Measurements from ENCODE around the gene ARMH1.
A peak's percentile ranks its signal among the peaks of the same experiment; 100 is the strongest.

ARMH1 gene

DNA sequence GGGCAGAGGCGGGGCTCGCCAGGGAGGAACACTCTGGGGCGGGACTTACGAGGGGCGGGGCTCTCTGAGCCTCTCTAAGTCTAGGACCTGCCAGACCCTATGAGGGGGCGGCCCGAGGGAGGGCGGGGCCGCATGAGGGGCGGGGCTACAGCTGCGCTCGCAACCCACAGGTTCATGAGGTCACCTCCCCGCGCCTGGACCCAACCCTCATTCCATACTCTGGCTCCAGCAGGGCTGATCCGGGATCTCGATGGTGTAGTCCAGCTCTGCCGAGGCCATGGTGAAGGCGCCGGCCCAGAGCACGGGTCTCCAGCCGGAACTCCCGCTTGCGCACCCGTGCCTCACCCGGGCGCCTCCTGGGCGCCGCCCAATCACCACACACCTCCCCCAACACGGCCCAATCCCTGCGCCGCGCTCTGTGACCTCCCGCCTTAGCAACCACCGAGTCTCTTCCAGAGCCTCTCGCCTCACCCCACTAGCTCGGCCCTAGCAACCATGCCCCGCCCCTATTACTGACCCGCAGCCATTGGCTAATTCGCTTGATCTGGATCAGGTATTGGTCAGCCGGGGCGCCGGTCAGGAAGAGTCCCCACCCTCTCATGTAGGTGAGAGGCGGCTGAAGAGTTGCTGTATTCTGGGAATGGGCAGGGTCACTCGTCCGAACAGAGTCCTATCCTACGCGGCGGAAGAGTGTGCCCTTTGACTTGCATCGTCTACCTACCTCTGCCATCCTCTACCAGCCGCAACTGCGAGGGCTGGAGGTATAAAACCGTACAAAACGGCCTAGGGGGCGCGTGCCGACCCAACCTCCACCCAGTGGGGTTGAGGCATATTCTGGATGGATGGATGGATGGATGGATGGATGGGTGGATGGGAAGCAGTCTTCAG, at the start of gene ARMH1, which contains the start of gene TMEM53:
Gene ARMH1, plus strand, starts transcription at position 602 of the 888 bp plus-strand sequence. CDS start 14,984 bp downstream, outside the sequence.
Gene TMEM53, minus strand, starts transcription at position 369 of the 888 bp plus-strand sequence. Its CDS starts 90 bp downstream, at position 279.
- peak within 1 kb of the TSS; percentile 87 for H3K4me3 ChIP-seq (ENCODE audit: low read length)
- TF ChIP-seq, protein P1, sequence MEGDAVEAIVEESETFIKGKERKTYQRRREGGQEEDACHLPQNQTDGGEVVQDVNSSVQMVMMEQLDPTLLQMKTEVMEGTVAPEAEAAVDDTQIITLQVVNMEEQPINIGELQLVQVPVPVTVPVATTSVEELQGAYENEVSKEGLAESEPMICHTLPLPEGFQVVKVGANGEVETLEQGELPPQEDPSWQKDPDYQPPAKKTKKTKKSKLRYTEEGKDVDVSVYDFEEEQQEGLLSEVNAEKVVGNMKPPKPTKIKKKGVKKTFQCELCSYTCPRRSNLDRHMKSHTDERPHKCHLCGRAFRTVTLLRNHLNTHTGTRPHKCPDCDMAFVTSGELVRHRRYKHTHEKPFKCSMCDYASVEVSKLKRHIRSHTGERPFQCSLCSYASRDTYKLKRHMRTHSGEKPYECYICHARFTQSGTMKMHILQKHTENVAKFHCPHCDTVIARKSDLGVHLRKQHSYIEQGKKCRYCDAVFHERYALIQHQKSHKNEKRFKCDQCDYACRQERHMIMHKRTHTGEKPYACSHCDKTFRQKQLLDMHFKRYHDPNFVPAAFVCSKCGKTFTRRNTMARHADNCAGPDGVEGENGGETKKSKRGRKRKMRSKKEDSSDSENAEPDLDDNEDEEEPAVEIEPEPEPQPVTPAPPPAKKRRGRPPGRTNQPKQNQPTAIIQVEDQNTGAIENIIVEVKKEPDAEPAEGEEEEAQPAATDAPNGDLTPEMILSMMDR (conservative IDR thresholded peaks at IDR 0.05; ENCODE audit: low read length): peak; percentile 21; the same call in 1 of the 2 replicates
- peak; percentile 99 for DNase-seq (ENCODE audit: low read depth)

DNA sequence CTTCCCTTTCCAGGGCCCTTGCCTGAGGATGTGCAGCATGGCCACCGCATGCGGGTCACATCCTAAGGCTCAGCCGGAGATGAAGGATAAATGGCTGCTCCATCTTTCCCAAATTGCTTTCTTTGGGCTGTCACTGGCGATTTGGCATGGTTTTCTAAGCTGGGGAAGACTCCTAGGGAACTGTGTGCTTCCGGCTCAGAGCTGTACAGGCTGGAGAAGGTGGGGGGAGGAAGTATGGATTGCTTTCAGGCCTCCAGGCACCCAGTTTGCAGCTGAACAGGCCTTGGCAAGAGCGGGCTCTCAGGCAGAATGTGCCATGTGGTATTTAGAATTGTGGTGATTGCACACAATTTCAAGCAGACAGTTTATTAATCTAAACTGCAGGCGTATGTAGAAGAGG, 49.2 kb upstream of the ARMH1 start:
- H3K4me3 ChIP-seq (ENCODE audit: low read length): no peak overlapping the region
- TF ChIP-seq, protein P1 (conservative IDR thresholded peaks at IDR 0.05; ENCODE audit: low read length): no peak
- peak; percentile 17 for DNase-seq (ENCODE audit: low read depth)

DNA sequence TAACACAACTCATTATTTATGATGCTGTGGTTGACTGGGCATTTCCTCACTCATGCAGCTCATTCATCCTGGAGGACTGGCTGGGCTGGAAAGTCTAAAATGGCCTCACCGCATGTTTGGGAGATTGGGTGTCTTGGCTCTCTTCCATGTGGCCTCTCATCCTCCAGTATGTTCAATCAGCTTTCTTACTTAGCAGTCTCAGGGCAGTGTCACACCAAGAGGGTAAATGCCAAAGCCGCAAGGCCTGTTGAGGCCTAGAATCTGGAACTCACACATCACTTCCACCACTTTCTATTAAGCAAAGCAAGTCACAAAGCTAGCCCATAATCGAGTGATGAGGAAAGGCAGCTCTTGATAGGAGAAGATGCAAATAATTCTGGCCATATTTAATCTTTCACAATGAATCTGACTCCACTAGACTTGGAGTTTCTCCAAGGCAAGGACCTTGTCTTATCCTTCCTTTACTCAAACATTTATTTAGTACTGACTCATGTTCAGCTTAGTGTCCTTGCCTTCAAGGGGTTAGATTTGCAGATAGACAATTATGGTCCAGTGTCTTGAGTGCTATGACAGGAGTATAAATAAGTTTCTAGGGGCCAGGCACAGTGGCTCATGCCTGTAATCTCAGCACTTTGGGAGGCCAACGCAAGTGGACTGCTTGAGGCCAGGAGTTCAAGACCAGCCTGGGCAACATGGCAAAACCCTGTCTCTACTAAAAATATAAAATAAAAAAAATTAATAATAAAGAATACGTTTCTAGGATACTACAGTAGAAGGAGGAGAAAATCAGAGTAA, 45.4 kb upstream of the ARMH1 start:
- no peak overlapping the region for H3K4me3 ChIP-seq (ENCODE audit: low read length)
- DNase-seq (ENCODE audit: low read depth): peak; percentile 99
- TF ChIP-seq, protein P1 (conservative IDR thresholded peaks at IDR 0.05; ENCODE audit: low read length): no peak

DNA sequence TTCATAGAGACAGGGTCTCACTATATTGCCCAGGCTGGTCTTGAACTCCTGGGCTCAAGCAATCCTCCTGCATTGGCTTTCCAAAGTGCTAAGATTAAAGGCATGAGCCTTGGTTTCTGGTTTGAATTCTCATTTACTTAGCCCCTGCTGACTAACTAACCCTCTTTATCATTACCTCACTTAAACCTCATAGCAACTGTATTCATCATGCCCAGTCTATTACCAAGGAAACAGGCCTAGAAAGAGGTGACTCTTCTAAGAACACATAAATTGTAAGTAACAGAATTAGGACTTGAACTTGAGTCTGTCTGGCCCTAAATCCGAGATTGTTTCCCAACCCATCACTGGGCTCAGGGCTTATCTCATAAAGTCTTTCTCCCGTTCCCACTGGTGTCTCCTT, 44.4 kb upstream of the ARMH1 start:
- no peak overlapping the region for H3K4me3 ChIP-seq (ENCODE audit: low read length)
- TF ChIP-seq, protein P1 (conservative IDR thresholded peaks at IDR 0.05; ENCODE audit: low read length): no peak
- DNase-seq (ENCODE audit: low read depth): peak; percentile 68

DNA sequence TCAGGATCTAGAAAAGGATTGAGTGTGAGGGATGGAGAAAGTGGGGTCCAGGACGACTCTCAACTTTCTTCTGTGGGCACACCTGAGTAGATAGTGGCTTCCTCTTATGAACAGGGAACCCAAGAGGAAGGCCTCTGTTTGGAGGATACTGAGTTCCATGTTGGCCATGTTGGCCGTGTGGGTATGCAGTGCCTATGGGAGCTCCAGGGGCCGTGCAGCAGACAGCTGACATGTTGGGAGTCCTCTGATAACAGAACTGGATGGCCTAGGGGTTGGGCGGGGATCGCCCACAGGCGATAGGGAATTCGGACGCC, 43.2 kb upstream of the ARMH1 start:
- H3K4me3 ChIP-seq (ENCODE audit: low read length): peak overlapping the region; percentile 59
- DNase-seq (ENCODE audit: low read depth): no peak
- TF ChIP-seq, protein P1 (conservative IDR thresholded peaks at IDR 0.05; ENCODE audit: low read length): no peak

DNA sequence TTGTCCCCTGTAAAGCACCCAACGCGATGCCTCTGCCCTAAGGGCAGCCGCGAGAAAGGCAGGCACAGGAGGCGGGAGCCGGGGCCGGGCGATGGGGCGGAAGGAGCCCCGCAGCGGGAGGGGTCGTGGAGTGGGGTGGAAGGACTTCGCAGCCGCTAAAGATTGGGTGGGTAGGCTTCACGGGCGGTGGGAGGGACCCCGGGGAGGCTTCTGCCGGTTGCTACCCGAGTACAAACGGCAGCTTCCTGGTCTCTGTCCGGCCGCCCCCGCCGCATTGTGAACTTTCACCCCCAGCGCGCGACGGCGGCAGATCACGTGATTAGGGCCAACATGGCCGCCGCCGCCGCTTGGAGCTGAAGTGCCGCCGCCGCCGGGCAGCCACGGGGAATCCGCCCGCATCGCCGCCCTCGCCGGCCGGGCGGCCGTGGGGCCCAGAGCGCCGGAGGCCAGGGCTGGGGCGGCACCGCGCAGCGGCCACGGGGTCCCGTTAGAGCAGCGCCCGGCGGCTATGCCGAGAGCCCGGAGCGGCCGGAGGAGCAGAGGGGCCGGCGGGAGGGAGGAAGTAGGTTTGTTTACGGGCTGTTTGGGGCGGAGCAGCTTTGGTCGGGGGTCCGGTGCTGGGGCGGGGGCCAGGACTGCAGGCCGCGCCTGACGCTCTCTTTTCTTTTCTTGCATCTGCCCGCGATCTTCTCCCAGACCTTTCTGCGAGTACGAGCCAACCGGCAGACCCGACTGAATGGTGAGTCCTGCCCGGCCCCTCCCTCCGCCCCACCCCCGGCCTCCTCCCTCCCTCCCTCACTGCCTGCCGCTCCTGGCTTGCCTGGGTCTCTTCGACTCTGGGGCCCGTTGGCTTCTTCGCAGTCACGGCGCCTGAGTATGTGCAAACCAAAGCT, 42.6 kb upstream of the ARMH1 start:
- TF ChIP-seq, protein P1 (conservative IDR thresholded peaks at IDR 0.05; ENCODE audit: low read length): no peak
- DNase-seq (ENCODE audit: low read depth): peak; percentile 82

More for the DNA sequence above, 42.6 kb upstream of the ARMH1 start:
- H3K4me3 ChIP-seq (ENCODE audit: low read length): peak overlapping the region; percentile 70
